Measurements from ENCODE around the gene IFI30.

- TF ChIP-seq GATA2 (IDR thresholded peaks at IDR 0.05; ENCODE audit: low read depth, low read length): no peak
- no peak for TF ChIP-seq GATA3 (IDR thresholded peaks at IDR 0.05; ENCODE audit: low read depth, low read length)
Measured at GRCh38 chr19:18128805-18129204, 44.8 kb upstream of the IFI30 start.

All from SH-SY5Y (cell line).